PC-3 (cell line): Measurements from ENCODE around the gene MVB12B. TPM values are rescaled to one million over a fixed set of nuclear protein-coding genes. Genes with fewer than 3 reads are reported as not detected.

Experiments used
- ATAC-seq: fragments of 200-7000 bp; cut with Tn5 transposase; 2 replicates; pipeline ENCODE4 v1.9.1; 2020; ENCODE audit warnings: mild to moderate bottlenecking, moderate library complexity
- BruUV-seq: library from RNA; stranded (reverse); fragments of 400-500 nt; replicated peaks from 2 replicates; lab custom pipeline; 2021; lab: Mats Ljungman, UMichigan
- CTCF ChIA-PET: fragments of 300-600 bp; sonication (Branson Sonifier 250); formaldehyde crosslinking; loops from one replicate; lab custom pipeline; 2022; ENCODE audit warnings: antibody characterized with exemption; lab: Charles Lee
- POLR2A ChIA-PET: fragments of 300-600 bp; sonication (Branson Sonifier 250); formaldehyde crosslinking; loops from one replicate; lab custom pipeline; 2022; ENCODE audit warnings: antibody characterized with exemption; ENCODE audit not compliant: unreplicated experiment; lab: Charles Lee
- DNase-seq: peaks from one replicate; pipeline ENCODE4 v3.0.0-alpha.2; 2015
- H2AFZ ChIP-seq: fragments of 300-600 bp; sonication (generic); 2 replicates; pipeline ENCODE4 v1.6.0; 2016; ENCODE audit warnings: antibody characterized with exemption, low read length
- H3F3A ChIP-seq: fragments of 300-600 bp; sonication (generic); one replicate; pipeline ENCODE4 v1.6.0; 2017; ENCODE audit warnings: antibody characterized with exemption, low read length, control low read depth, mild to moderate bottlenecking; ENCODE audit not compliant: unreplicated experiment
- H3K27ac ChIP-seq: fragments of 300-600 bp; sonication (generic); 2 replicates; pipeline ENCODE4 v1.5.1; 2016; ENCODE audit warnings: mild to moderate bottlenecking, low read length
- H3K27me3 ChIP-seq: fragments of 300-600 bp; sonication (generic); 2 replicates; pipeline ENCODE4 v1.6.1; 2016; ENCODE audit warnings: low read length, mixed read lengths
- H3K36me3 ChIP-seq: fragments of 300-600 bp; sonication (generic); 2 replicates; pipeline ENCODE4 v1.6.1; 2016; ENCODE audit warnings: low read depth, mixed run types, low read length, mixed read lengths
- H3K4me1 ChIP-seq: fragments of 300-600 bp; sonication (generic); 2 replicates; pipeline ENCODE4 v1.5.1; 2016; ENCODE audit warnings: low read length; ENCODE audit not compliant: insufficient read depth
- H3K4me2 ChIP-seq: fragments of 300-600 bp; sonication (generic); 2 replicates; pipeline ENCODE4 v1.6.0; 2016; ENCODE audit warnings: low read length
- H3K4me3 ChIP-seq: fragments of 300-600 bp; sonication (generic); 2 replicates; pipeline ENCODE4 v1.5.1; 2016; ENCODE audit warnings: mild to moderate bottlenecking, low read length, mixed read lengths
- H3K79me2 ChIP-seq: fragments of 300-600 bp; sonication (generic); 2 replicates; pipeline ENCODE4 v1.6.1; 2017; ENCODE audit warnings: low read length, mixed read lengths
- H3K9ac ChIP-seq: fragments of 300-600 bp; sonication (generic); 2 replicates; pipeline ENCODE4 v1.6.0; 2016; ENCODE audit warnings: mild to moderate bottlenecking, low read length
- H3K9me2 ChIP-seq: fragments of 300-600 bp; sonication (generic); replicated peaks from 2 replicates; pipeline ENCODE4 v1.6.1; 2016; ENCODE audit warnings: mixed run types, low read length, mixed read lengths
- H3K9me3 ChIP-seq: fragments of 300-600 bp; sonication (generic); 2 replicates; pipeline ENCODE4 v1.6.1; 2016; ENCODE audit warnings: low read length, mixed read lengths
- H4K20me1 ChIP-seq: fragments of 300-600 bp; sonication (generic); 2 replicates; pipeline ENCODE4 v1.6.1; 2016; ENCODE audit warnings: low read length, mixed read lengths
- EZH2 ChIP-seq: fragments of 300-600 bp; sonication (generic); IDR thresholded peaks from one replicate; pipeline ENCODE4 v1.6.1; 2017; ENCODE audit warnings: antibody characterized with exemption, mild to moderate bottlenecking, low read length; ENCODE audit not compliant: unreplicated experiment
- EZH2phosphoT487 ChIP-seq: fragments of 300-600 bp; sonication (generic); IDR thresholded peaks from 2 replicates; pipeline ENCODE4 v1.6.1; 2018; ENCODE audit warnings: mild to moderate bottlenecking, antibody characterized with exemption, low read length, borderline replicate concordance
- intact Hi-C: fragments of 100-400 bp; cut with micrococcal nuclease; formaldehyde crosslinking; loops from 2 replicates; pipeline ENCODE4 v1.9.0; 2023
- total RNA-seq: library from RNA; depleted of rRNA; stranded (reverse); fragments of >200 nt; gene quantifications from 2 replicates; pipeline ENCODE4 v1.2.3, GENCODE V29; 2014
- TF ChIP-seq, protein P1 (sequence below): fragments of 300-600 bp; sonication (generic); conservative IDR thresholded peaks from 2 replicates; pipeline ENCODE4 v1.5.1; 2017; ENCODE audit warnings: antibody characterized with exemption, low read depth, mild to moderate bottlenecking, low read length

The MVB12B gene
- total RNA-seq, 1 experiment from 2014 or later, result 7.2 TPM

DNA sequence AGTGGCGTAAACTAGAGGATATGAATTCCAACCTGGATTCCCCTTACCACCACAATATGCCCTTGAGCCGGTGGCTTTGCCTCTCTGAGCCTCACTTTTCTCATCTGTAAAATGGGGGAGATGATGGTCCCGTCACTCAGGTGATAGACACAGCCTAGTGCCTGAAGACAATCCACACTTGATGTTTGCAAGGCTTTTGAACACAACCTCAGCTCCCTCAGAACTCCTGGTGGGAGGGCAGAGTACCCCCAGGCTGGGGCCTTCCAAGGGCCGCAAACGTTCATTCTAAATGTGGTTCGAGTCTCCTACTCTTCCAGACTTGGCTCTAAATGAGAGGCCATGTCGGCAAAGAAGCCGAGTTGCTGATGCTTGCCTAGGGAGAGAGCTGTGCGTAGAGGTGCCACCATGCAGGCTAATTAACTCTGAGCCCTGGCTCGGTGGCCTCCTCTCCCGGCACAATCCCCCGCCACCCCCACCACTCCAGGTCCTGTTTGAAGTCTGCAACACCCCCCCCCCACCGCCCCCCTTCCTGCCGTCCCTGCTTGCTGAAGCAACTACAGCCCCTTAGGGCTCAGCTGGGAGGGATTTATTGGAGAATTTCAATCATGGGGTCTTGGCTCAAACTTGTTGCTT, 189.4 kb downstream of the MVB12B start:
- Histone ChIP-seq H3K36me3 (no peaks in the 10 kb centered on the region), H4K20me1 (no peaks in the 10 kb centered on the region), H3K4me1 (peaks cover 20% of the 10 kb centered on the region), H3K9me2 (no peaks in the 10 kb centered on the region), H3K79me2 (no peaks in the 10 kb centered on the region), H3K9me3 (no peaks in the 10 kb centered on the region), H3K4me2 (no peak overlapping the region), H3K9ac (no peak overlapping the region), H2AFZ (no peak overlapping the region), H3F3A (no peaks in the 10 kb centered on the region), H3K27me3 (peaks cover 32% of the 10 kb centered on the region), H3K4me3 (no peak overlapping the region), H3K27ac (no peak overlapping the region)
- intact Hi-C loops, result no loop called here
- DNase-seq (no peak), ATAC-seq (no peak)
- ChIA-PET POLR2A (no interaction called here), CTCF (interaction anchor here (0.6 kb wide), 1 partner anchor 191 kb away, joined by 6 read pairs; no protein-coding TSS in a partner anchor)
- no TSS peak for BruUV-seq
- TF ChIP-seq EZH2 (no peak), EZH2phosphoT487 (no peak)
- TF ChIP-seq, protein P1, sequence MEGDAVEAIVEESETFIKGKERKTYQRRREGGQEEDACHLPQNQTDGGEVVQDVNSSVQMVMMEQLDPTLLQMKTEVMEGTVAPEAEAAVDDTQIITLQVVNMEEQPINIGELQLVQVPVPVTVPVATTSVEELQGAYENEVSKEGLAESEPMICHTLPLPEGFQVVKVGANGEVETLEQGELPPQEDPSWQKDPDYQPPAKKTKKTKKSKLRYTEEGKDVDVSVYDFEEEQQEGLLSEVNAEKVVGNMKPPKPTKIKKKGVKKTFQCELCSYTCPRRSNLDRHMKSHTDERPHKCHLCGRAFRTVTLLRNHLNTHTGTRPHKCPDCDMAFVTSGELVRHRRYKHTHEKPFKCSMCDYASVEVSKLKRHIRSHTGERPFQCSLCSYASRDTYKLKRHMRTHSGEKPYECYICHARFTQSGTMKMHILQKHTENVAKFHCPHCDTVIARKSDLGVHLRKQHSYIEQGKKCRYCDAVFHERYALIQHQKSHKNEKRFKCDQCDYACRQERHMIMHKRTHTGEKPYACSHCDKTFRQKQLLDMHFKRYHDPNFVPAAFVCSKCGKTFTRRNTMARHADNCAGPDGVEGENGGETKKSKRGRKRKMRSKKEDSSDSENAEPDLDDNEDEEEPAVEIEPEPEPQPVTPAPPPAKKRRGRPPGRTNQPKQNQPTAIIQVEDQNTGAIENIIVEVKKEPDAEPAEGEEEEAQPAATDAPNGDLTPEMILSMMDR, result no peak

DNA sequence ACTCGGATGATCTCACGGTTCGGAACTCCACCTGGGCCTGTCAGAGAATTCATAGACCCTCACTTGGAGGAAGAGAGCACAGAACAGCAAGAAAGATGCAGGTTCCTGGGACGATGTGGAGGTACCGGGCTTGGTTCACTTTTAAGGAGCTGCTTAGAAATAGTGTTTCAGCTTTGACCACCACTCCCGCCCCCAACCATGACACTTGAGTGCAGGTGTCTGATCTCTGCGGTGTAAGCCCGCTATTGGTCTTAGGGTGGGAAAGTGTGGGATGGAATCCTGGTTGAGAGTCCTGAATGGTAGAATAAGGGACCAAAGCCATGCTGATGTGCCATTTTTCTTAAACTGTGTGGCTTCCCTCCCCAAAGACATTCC, 189.9 kb downstream of the MVB12B start:
- CTCF ChIA-PET, result interaction anchor here (0.6 kb wide), 1 partner anchor 190 kb away, joined by 6 read pairs; no protein-coding TSS in a partner anchor
- Histone ChIP-seq H3K36me3 (no peaks in the 10 kb centered on the region), H3K27ac (no peak overlapping the region), H3K4me1 (peaks cover 17% of the 10 kb centered on the region), H2AFZ (peak overlapping the region; percentile 81; the same call in 1 of the 2 replicates), H3K4me3 (peak overlapping the region; percentile 70), H3K9me2 (no peaks in the 10 kb centered on the region), H3K9me3 (no peaks in the 10 kb centered on the region), H3K9ac (no peak overlapping the region), H4K20me1 (no peaks in the 10 kb centered on the region), H3K27me3 (peaks cover 37% of the 10 kb centered on the region), H3K79me2 (no peaks in the 10 kb centered on the region), H3F3A (no peaks in the 10 kb centered on the region), H3K4me2 (peak overlapping the region; percentile 86)
- no peak for ATAC-seq
- POLR2A ChIA-PET, result no interaction called here
- no peak for DNase-seq
- no TSS peak for BruUV-seq
- intact Hi-C loops, result no loop called here
- TF ChIP-seq EZH2phosphoT487, result no peak
- TF ChIP-seq EZH2, result no peak
- TF ChIP-seq, protein P1, result no peak
